GM12873 (cell line): ENCODE measurements around the gene TSNAX.

Source experiments
- TF ChIP-seq, protein P1 (sequence below): IDR thresholded peaks from 2 replicates; pipeline ENCODE4 v1.5.1; 2012; ENCODE audit warnings: low read depth, mild to moderate bottlenecking, moderate library complexity, low read length, control low read depth; ENCODE audit not compliant: insufficient read depth; ENCODE audit errors: missing control alignments

TSNAX gene

DNA sequence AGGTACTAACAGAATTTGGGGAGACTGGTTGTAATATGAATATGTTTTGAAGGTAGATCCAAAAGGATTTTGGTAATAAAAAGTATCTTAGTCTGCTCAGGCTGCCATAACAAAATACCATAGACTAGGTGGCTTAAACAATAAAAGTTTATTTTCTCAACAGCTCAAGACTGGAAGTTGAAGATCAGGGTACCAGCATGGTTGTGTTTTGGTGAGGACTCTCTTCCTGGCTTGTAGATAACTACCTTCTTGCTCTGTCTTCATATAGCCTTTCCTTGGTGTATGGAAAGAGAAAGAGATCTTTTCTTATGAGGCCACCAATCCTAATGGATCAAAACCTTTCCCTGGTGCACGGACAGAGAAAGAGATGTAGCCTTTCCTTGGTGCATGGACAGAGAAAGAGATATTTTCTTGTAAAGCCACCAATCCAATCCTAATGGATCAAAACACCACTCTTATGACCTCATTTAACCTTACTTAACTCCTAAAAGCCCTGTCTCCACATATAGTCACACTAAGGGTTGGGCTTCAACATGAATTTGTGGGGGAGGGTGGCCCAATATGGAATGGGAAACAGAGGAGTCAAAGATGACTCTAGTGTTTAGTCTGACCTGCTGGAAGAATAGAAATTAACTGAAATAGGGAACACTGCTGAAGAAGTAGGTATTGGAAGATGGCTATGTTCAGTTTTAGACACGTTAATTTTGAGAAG, 5.4 kb upstream of the TSNAX start:
- TF ChIP-seq, protein P1, sequence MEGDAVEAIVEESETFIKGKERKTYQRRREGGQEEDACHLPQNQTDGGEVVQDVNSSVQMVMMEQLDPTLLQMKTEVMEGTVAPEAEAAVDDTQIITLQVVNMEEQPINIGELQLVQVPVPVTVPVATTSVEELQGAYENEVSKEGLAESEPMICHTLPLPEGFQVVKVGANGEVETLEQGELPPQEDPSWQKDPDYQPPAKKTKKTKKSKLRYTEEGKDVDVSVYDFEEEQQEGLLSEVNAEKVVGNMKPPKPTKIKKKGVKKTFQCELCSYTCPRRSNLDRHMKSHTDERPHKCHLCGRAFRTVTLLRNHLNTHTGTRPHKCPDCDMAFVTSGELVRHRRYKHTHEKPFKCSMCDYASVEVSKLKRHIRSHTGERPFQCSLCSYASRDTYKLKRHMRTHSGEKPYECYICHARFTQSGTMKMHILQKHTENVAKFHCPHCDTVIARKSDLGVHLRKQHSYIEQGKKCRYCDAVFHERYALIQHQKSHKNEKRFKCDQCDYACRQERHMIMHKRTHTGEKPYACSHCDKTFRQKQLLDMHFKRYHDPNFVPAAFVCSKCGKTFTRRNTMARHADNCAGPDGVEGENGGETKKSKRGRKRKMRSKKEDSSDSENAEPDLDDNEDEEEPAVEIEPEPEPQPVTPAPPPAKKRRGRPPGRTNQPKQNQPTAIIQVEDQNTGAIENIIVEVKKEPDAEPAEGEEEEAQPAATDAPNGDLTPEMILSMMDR: no peak

DNA sequence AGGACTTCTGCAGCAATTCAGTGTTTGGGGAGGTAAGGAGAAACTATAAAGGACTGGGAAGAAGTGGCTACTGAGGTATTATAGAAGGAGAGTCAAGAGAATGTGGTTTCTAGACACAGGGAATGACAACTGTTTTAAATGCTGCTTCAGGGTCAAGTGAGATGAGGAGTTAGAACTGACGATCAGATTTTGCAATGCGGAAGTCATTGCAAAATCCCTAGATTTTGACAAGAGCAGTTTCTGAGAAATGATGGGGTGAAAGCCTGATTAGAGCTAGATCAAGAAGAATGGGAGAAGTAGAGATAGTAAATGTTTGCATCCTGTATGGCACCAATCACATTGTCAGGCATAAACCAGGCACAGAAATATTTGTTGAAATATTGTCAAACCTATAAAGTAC, 4.7 kb upstream of the TSNAX start:
- TF ChIP-seq, protein P1: no peak

- TF ChIP-seq, protein P1: no peak
These were observed 1.9 kb upstream of the TSNAX start for GRCh38 chr1:231526536-231526935.

DNA sequence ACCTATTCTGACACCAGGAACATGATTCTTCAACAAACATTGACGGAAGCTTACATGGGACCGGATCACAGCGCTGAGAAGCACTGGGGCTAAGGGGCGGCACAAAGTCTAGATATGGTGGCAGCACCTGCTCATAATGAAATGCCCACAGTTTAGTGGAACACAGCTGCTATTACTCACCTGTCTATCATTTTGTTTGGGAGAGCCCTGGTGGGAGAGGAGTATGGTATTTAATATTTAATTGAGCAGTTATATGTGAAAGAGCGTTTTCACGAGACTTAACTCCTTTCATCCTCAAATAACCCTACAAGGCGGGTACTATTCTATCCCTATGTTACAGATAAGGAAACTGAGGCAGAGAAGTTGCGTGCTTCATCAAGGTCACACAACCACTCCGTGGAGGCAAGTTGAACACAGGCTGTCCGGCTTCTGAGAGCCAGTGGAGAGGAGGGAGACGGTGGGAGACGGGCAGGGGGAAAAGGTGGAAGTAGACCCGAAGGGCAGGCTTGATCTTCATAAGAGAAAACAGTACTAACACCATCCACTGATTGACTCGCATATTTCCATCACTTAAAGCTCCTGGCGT, 790 bp upstream of the TSNAX start:
- TF ChIP-seq, protein P1: no peak

DNA sequence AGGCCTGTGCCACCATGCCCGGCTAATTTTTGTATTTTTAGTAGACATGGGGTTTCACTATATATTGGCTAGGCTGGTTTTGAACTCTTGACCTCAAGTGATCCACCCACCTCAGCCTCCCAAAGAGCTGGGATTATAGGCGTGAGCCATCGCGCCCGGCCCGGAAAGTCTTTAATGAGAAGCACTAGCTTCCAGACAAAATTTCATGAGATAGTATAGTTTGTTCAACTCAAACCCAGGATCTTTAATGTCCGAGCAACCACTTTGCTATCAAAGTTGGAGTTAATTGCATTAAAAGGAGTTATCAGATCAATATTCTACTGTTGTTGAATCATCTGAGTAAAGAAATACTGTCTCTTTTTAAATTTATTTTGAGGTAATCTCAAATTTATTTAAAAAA, 4.8 kb downstream of the TSNAX start:
- TF ChIP-seq, protein P1: no peak

- TF ChIP-seq, protein P1: no peak
These were observed 6.3 kb downstream of the TSNAX start for GRCh38 chr1:231534703-231535159.

DNA sequence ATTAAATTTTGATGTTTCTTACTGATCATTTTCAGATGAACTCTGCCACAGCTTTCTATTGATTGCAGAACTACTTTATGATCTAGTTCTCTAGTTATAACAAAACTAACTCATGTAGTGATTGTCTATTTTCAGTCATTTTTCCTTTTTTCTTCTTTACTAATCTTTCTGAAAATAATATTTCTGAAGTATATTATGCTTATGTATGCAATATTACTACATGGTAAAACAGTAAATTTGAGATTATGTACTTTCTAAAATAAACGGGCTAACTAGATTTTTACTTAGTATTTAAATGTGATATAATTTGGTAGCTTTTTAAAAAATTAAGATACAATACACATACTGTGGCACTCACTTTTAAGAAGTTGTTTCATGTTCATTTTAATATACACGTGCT, 7.6 kb downstream of the TSNAX start:
- TF ChIP-seq, protein P1: no peak
